ENCODE results near the gene TMEM184A.

Gene TMEM184A

GRCh38 chr7:1599640-1600395, 43.8 kb upstream of the TMEM184A start:
- no peak overlapping the region for H3K4me3 ChIP-seq (ENCODE audit: low read depth, low read length)
- DNase-seq (ENCODE audit: low read depth, low spot score), result no peak
- CTCF ChIA-PET, result no interaction called here
- TF ChIP-seq CTCF (IDR thresholded peaks at IDR 0.05; ENCODE audit: insufficient read depth, low read length, missing control alignments), result no peak
- POLR2A ChIA-PET, result interaction anchor here (0.6 kb wide), 1 partner anchor 392 kb away, joined by 3 read pairs; no protein-coding TSS in a partner anchor

GRCh38 chr7:1598961-1599639, 43.1 kb upstream of the TMEM184A start:
- H3K4me3 ChIP-seq (ENCODE audit: low read depth, low read length), result no peak overlapping the region
- ChIA-PET CTCF (no interaction called here), POLR2A (no interaction called here)
- DNase-seq (ENCODE audit: low read depth, low spot score), result no peak
- TF ChIP-seq CTCF (IDR thresholded peaks at IDR 0.05; ENCODE audit: insufficient read depth, low read length, missing control alignments), result no peak

GRCh38 chr7:1598286-1598685, 42.3 kb upstream of the TMEM184A start:
- POLR2A ChIA-PET, result no interaction called here
- CTCF ChIA-PET, result no interaction called here

GRCh38 chr7:1597791-1598190, 41.8 kb upstream of the TMEM184A start:
- no peak overlapping the region for H3K4me3 ChIP-seq (ENCODE audit: low read depth, low read length)
- CTCF ChIA-PET, result interaction anchor here (0.9 kb wide), 1 partner anchor 19 kb away, joined by 3 read pairs; no protein-coding TSS in a partner anchor
- no peak for DNase-seq (ENCODE audit: low read depth, low spot score)

More at GRCh38 chr7:1598286-1598685, 42.3 kb upstream of the TMEM184A start:
- no peak for DNase-seq (ENCODE audit: low read depth, low spot score)
- no peak overlapping the region for H3K4me3 ChIP-seq (ENCODE audit: low read depth, low read length)
- no peak for TF ChIP-seq CTCF (IDR thresholded peaks at IDR 0.05; ENCODE audit: insufficient read depth, low read length, missing control alignments)

GRCh38 chr7:1597066-1597760, 41.2 kb upstream of the TMEM184A start:
- H3K4me3 ChIP-seq (ENCODE audit: low read depth, low read length), result no peak overlapping the region
- ChIA-PET POLR2A (no interaction called here), CTCF (interaction anchor here (0.9 to 2.7 kb wide), 2 partner anchors 14 to 18 kb away, joined by 3 to 6 read pairs; no protein-coding TSS in a partner anchor)
- no peak for TF ChIP-seq CTCF (IDR thresholded peaks at IDR 0.05; ENCODE audit: insufficient read depth, low read length, missing control alignments)
- DNase-seq (ENCODE audit: low read depth, low spot score), result no peak

More at GRCh38 chr7:1597791-1598190, 41.8 kb upstream of the TMEM184A start:
- POLR2A ChIA-PET, result no interaction called here
- TF ChIP-seq CTCF (IDR thresholded peaks at IDR 0.05; ENCODE audit: insufficient read depth, low read length, missing control alignments), result no peak

Measured in AG04449 (cell line).